Measurements from ENCODE around the gene TREML4.

DNA sequence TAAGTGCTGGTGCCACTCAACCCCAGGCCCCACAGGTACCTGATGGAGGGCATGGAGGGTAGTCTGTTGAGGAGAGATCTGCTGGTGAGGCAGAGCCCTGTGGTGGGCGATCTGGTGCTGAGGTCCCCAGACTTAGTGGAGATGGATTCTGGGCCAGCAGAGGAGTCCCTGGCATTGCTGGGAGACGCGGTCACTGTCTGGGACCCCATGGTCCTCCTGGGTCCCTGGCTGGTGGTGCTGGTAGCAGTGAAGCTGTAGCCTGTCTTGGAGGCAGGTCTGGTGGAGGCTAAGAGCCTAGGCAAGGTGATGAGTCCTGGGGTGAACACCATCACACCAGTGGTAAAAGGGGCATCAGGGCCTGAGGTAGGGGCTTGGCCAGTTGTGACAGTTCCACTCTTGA is 33.8 kb upstream of the TREML4 start:
- TF ChIP-seq EP300 (IDR thresholded peaks at IDR 0.05) (no peak), POLR2A (IDR thresholded peaks at IDR 0.05) (no peak)
- TF ChIP-seq, protein P1, sequence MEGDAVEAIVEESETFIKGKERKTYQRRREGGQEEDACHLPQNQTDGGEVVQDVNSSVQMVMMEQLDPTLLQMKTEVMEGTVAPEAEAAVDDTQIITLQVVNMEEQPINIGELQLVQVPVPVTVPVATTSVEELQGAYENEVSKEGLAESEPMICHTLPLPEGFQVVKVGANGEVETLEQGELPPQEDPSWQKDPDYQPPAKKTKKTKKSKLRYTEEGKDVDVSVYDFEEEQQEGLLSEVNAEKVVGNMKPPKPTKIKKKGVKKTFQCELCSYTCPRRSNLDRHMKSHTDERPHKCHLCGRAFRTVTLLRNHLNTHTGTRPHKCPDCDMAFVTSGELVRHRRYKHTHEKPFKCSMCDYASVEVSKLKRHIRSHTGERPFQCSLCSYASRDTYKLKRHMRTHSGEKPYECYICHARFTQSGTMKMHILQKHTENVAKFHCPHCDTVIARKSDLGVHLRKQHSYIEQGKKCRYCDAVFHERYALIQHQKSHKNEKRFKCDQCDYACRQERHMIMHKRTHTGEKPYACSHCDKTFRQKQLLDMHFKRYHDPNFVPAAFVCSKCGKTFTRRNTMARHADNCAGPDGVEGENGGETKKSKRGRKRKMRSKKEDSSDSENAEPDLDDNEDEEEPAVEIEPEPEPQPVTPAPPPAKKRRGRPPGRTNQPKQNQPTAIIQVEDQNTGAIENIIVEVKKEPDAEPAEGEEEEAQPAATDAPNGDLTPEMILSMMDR (IDR thresholded peaks at IDR 0.05): no peak
